Measurements from ENCODE around the gene NSUN3. TPM values are rescaled to one million over a fixed set of nuclear protein-coding genes. Genes with fewer than 3 reads are reported as not detected.

The NSUN3 gene
- total and polyA plus RNA-seq, 8 donors = 2.4 to 88.8 (median 16.9) TPM

DNA sequence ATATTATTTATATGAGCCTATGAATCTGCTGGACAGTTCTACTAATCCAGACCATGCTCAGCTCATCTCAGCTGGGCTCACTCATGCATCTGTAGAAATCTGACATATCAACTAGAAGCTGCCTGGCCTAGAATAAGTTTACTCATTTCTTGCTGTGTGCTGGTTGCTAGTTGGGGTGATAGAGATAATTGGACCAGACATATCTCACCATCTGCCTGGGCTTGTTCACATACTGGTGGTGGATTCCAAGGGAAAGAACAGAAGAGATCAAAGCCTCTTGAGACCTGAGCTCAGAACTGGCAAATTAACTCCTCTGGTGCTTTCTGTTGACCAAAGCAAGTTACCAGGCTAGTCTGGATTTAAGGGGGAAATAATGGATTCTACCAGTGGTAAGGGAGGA, 109.1 kb downstream of the NSUN3 start:
- no peaks in the 10 kb centered on the region for H3K9me3 ChIP-seq
- no peaks in the 10 kb centered on the region for H3K27me3 ChIP-seq
- no peak overlapping the region for H3K27ac ChIP-seq
- intact Hi-C loops (cut with DNase I; ENCODE audit: low total_unique reads) = no loop called here
- no peaks in the 10 kb centered on the region for H3K4me1 ChIP-seq
- TF ChIP-seq POLR2AphosphoS5 (IDR thresholded peaks at IDR 0.05) (no peak), EP300 (IDR thresholded peaks at IDR 0.05) (no peak), POLR2A (IDR thresholded peaks at IDR 0.05) (no peak)
- TF ChIP-seq, protein P1, sequence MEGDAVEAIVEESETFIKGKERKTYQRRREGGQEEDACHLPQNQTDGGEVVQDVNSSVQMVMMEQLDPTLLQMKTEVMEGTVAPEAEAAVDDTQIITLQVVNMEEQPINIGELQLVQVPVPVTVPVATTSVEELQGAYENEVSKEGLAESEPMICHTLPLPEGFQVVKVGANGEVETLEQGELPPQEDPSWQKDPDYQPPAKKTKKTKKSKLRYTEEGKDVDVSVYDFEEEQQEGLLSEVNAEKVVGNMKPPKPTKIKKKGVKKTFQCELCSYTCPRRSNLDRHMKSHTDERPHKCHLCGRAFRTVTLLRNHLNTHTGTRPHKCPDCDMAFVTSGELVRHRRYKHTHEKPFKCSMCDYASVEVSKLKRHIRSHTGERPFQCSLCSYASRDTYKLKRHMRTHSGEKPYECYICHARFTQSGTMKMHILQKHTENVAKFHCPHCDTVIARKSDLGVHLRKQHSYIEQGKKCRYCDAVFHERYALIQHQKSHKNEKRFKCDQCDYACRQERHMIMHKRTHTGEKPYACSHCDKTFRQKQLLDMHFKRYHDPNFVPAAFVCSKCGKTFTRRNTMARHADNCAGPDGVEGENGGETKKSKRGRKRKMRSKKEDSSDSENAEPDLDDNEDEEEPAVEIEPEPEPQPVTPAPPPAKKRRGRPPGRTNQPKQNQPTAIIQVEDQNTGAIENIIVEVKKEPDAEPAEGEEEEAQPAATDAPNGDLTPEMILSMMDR (IDR thresholded peaks at IDR 0.05) = no peak
- H3K4me3 ChIP-seq = no peak overlapping the region
- no peak for DNase-seq
- H3K36me3 ChIP-seq = no peaks in the 10 kb centered on the region

DNA sequence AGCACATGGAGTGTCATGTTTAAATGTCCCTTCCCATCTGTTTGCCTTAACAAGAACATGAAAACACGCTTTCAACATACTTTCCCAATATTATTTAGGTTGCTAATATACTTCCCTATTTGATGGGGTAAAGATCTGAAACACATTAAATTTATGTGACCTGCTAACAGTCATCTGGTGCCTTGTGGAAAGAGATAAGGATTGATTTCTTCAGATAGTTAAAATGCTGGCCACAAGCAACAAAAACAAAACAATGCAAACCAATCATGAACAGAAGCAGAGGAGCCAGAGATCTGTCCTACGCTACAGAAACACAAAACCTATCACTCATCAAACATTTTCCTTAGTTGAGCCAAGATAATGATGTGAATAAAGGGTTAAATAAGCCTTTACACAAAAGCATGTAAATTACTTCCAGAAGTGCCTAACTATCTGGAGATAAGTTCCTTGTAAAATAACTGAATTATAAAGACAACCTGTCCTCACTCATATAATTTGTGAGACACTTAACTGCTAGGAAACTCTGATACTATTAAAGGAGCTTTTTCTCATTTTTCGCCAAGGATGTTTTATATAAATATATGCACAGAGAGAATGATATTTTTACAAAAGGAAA, 109.9 kb downstream of the NSUN3 start:
- Histone ChIP-seq H3K4me1 (no peaks in the 10 kb centered on the region), H3K4me3 (no peak overlapping the region), H3K27me3 (no peaks in the 10 kb centered on the region), H3K27ac (no peak overlapping the region), H3K36me3 (no peaks in the 10 kb centered on the region), H3K9me3 (no peaks in the 10 kb centered on the region)
- 69 to 73% (median 72%) methylated on average over 3 of the region's 3 CpGs for WGBS, 5 donors
- DNase-seq = no peak
- no peak for TF ChIP-seq POLR2A (IDR thresholded peaks at IDR 0.05)
- TF ChIP-seq, protein P1 (IDR thresholded peaks at IDR 0.05) = no peak
- no peak for TF ChIP-seq POLR2AphosphoS5 (IDR thresholded peaks at IDR 0.05)
- no peak for TF ChIP-seq EP300 (IDR thresholded peaks at IDR 0.05)
- intact Hi-C loops (cut with DNase I; ENCODE audit: low total_unique reads) = no loop called here

GRCh38 chr3:94173673-94174434, 111.0 kb downstream of the NSUN3 start:
- no peak overlapping the region for H3K27ac ChIP-seq
- intact Hi-C loops (cut with DNase I; ENCODE audit: low total_unique reads) = no loop called here
- no peaks in the 10 kb centered on the region for H3K27me3 ChIP-seq
- TF ChIP-seq, protein P1 (IDR thresholded peaks at IDR 0.05) = no peak
- TF ChIP-seq POLR2AphosphoS5 (IDR thresholded peaks at IDR 0.05) = no peak
- no peak for TF ChIP-seq EP300 (IDR thresholded peaks at IDR 0.05)
- no peak for TF ChIP-seq POLR2A (IDR thresholded peaks at IDR 0.05)
- DNase-seq = no peak
- no peaks in the 10 kb centered on the region for H3K4me1 ChIP-seq
- WGBS, 5 donors = 76 to 89% (median 82%) methylated on average over 2 of the region's 2 CpGs
- H3K4me3 ChIP-seq = no peak overlapping the region
- H3K36me3 ChIP-seq = no peaks in the 10 kb centered on the region
- no peaks in the 10 kb centered on the region for H3K9me3 ChIP-seq

GRCh38 chr3:94175677-94176076, 112.8 kb downstream of the NSUN3 start:
- 90 to 98% (median 94%) methylated on average over 2 of the region's 2 CpGs for WGBS, 5 donors
- intact Hi-C loops (cut with DNase I; ENCODE audit: low total_unique reads) = no loop called here
- TF ChIP-seq, protein P1 (IDR thresholded peaks at IDR 0.05) = no peak
- TF ChIP-seq POLR2A (IDR thresholded peaks at IDR 0.05) = no peak
- TF ChIP-seq POLR2AphosphoS5 (IDR thresholded peaks at IDR 0.05) = no peak
- TF ChIP-seq EP300 (IDR thresholded peaks at IDR 0.05) = no peak

More at GRCh38 chr3:94175677-94176076, 112.8 kb downstream of the NSUN3 start:
- Histone ChIP-seq H3K4me3 (no peak overlapping the region), H3K36me3 (no peaks in the 10 kb centered on the region), H3K27me3 (no peaks in the 10 kb centered on the region), H3K27ac (no peak overlapping the region), H3K4me1 (no peaks in the 10 kb centered on the region), H3K9me3 (no peaks in the 10 kb centered on the region)
- DNase-seq = no peak

All from stomach (tissue), 9 donors.